GM18870 (cell line): ENCODE measurements around the gene NOD2.

Experiments
- ATAC-seq: cut with Tn5 transposase; IDR thresholded peaks from one replicate; pipeline ENCODE4 v1.9.1; 2021; ENCODE audit warnings: moderate library complexity; ENCODE audit not compliant: unreplicated experiment

NOD2 gene

DNA sequence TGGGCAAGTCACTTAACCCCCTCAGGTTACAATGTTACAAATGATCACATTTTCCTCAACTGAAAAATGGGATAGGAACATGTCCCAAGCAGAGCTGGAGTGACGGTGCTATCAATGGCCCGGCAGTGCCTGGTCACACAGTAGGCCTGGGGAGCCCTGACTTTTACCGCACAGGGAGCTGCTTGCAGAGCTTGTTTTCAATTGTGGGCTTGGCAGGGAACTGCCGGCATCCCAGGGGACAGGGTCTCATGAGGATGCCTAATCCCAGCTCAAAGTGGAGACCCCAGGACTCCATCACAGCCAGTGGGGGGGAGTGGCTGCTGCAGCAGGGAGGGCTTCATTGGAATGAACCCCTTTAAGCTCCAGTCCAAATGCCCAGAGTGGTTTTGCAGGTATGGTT, 23.7 kb upstream of the NOD2 start:
- ATAC-seq, result no peak

DNA sequence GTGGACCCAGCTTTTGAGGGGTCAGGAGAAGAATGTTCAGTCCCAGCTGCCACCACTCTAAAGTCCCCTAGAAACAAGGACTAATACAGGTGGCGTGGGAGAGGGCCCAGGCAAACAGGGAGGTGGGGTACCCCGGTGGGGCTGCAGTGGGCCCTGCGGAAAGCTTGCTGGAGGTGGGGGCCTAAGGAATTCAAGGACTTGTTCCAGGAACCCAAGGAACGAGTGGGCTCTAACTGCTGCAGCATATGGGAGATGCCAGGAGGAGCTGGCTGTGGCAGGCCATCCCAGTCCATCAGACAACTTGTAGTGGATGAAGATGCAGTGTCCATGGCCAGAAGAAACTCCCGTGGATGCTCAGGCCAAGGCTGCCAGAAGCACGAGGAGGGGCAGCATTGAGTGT, 22.9 kb upstream of the NOD2 start:
- no peak for ATAC-seq

DNA sequence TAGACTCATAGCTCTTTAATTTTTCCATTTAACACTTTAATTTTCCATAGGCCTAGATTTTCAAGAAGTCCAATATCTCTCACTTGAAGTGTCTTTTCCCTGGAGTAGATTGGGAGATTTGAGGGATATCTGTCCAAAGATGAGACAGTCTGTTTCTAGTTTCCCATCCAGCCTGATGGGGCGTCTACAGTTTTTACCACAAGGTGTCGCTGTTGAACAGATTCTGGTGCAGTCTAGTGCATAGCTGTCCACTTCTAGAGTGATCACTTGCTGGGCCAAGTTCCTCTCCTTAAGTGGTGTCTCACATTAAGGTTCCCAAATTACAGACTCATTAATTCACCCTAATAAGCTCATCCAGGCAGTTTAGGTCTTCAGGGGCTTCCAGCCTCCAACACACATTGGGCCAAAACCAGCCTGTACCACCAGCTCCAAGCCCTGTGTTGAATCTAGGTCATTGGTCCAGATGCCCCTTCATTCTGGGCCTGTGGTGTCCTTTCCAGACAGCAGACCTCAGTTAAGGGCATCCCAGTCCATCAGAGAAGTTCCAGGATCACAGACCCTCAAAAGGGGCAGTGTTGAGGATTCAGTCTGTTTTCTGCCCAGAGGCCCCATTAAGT, 21.7 kb upstream of the NOD2 start:
- no peak for ATAC-seq

DNA sequence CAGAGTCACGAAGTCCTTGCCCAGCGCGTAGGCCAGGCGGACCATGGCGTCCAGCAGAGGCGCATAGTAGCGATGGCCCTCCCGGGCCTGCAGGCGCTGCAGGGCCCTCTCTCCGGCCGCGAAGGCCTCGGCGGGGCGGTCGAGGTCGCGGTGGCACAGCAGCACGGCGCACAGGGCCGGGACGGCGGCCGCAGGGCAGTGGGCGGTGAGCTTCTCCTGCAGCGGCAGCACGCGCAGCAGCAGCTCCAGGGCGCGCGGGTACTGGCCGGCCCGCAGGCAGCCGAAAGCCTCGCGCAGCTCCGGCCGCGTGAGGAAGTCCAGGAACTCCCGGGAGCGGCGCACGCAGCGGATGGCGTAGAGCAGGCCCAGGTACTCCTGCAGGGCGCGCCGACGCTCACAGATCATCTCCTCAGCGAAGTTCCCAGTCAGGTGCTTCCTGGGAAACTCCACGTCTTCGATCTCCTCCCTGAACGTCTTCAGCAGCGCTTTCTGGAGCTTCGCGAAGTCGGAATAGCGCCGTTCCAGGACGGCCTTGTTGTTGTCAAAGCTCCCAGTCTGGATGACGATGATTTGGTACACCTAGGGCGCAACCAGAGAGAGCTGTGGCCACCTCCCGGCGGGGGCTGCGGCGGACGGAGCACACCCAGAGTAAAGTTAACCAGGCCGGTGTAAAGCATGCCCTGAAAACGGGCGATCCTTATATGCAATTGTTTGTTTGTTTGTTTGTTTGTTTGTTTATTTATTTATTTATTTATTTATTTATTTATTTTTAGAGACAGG, 19.7 kb upstream of the NOD2 start:
- no peak for ATAC-seq

DNA sequence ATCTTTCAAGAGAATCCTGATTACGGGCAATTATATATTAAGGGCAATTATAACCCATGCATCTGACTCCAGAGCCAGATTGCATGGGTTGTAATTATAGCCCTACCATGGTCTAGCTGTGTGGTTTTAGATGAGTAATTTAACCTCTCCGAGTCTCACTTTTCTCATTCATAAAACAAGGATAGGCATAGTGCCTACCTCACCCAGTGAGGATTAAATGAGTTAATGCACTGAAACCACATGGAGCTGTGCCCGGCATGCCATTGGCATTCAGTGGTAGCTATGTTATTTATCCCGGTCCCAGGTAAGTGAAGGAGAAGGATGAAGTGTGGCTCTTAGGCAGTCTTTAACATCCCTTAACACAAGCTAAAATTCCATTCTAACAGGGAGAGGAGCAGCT, 18.6 kb upstream of the NOD2 start:
- ATAC-seq, result no peak

DNA sequence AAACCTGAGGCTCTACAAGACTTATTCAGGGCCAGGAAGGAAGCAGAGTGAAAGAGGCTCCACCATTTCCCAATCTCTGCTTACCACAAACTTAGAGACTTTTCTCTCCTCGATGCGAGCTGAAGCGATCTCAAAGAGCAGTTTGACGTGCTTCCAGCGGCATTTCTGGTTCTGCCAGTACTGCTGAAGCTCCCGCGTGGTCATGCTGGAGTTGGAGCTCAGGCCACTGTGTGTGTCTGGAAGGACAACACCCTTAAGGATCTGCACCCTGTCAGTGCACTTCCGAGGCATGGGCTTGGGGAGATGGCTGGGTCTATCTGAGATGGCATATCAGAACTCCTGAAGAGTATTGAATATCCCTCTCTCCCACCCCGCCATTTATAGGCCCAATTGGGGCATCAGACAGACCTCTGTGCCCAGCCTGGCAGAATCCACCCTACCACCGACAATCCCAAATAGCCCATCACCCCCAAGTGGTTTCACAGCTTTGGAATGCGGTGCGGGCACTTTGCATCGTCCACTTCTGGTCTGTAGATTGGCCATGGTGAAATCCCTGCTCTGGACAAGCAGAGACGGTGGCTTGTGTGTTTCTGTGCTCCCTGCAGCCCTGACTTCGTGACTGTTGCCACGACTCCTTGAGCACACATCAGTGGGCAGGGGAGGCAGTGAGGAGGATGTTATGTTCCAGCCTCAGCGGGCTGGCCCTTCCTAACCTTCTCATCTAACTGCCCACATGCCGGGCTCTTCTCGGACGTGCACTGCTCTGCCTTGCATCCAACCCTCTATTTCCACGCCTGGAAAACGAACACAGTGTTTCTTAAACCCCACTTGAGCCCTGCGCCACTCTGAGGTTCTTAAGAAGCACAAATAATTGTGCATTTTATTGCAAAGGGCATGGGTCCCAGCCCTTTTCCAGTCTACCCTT, 17.5 kb upstream of the NOD2 start:
- no peak for ATAC-seq

DNA sequence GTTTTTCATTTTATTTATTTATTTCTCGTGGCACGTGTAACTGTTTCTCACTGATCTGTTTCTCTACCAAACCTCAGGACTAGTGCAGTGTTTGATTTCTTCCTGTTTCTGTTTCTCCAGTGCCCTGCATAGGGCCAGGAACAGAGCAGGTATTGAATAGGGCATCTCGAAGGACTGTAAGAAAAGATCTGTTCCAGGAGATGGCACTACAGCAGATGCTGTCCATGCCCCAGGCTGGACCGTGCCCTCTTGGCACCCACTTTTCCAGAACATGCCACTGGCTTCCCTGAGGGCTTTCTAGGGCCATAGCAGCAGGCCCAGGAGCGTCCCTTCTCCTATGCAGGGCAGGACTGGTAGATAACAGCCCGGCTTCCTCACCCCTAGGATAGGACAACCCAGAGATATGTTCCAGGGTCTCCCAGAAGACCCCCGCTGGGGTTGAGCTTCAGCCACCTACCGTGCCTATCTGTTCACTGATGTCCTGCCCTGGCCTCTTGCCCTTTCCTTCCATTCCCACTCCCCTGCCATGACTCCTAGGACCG, 16.7 kb upstream of the NOD2 start:
- ATAC-seq, result no peak

DNA sequence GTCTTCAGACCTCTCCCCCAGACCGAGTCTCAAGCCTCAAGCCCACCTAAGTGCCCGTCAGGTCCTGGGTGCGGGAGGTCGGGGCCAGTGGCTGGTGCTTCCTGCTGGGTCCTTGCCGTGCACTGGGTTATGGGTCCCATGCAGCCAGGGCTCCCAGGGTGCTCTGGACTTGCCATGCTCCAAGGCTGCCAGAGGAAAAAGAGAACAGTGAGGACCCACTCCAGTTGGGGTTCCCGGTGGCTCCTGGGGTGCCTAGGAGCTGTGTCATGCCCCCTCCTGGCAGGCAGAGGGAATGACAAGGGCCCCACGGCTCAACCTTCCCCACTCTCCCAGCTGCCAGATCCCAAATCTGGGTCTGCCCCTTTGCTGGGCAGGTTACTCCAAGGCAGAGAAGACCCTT, 16.1 kb upstream of the NOD2 start:
- no peak for ATAC-seq

DNA sequence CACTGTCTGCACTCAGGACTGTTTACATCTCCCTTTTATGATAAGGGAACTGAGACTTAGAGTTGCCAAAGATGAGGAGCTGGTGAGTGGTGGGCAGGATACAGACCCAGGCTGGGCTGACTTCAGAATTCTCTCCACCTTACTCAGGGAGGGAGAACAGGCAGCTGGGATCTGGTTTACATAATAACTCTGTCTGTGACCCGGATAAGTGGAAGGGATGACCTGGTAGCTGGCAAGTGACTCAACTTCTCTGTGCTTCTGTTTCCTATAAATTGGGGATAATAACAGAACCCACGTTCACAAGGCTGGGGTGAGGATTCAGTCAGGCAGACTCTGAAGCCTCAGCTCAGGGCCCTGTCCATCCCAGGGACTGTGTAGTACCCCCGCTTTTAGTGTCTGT, 14.9 kb upstream of the NOD2 start:
- ATAC-seq, result no peak

DNA sequence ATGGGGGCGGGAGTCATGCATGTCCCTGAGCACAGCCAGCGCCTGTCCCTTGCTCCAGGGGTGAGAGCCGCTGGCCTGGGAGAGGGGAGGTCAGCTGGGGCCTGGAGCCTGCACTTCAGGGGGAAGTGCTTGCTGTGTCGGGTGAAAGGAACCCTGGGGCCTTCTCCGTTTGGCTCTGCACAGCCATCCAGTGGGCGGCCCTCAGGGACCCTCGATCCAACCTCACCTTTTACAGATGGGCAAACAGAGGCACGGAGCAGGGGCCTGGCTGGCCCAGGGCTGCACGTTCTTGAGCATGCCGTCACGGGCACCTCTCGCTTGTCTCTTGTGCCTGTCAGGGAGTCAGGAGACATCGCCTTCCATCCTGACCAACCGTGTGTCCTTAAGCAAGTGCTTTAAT, 14.1 kb upstream of the NOD2 start:
- ATAC-seq, result no peak

DNA sequence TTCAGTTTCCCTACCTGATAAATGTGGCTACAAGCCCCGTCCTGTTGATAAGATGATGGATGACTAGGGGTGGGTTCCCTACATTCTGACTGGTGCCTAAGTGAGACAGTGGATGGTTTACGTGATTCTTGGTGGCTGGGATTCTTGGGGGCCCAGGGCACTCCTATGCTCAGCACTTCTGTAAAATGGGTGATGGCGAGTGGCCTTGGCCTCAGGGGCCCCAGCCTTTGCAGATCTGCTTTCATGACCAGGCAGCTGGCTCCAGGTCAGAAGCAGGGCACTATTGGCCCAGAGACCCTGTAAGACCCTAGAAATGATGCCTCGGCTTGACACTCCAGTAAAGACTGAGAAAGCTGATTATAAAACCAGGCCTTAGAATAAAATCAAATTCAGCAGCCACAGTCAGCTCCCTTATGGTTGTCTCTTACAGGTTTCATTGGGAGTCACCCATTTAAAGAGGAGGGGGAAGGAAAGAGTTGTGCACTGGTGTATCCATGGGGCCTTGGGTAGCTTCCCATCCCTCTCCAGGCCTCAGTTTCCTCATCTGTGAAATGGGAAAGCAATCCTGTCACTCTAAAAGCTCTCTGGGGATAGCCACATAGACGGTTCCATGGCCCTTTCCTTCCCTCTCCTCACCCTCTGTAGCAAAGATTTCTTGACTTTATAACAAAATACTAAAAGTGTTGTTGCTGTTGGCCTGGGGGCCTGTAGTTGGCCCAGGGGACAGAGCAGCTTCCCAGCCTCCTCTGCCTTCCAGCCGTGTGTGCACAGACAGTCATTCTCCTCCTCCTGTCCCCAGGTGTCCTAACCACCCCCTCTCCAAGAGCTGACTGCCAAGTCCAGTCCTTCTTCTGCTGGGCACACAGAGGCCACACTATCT, 13.5 kb upstream of the NOD2 start:
- no peak for ATAC-seq

DNA sequence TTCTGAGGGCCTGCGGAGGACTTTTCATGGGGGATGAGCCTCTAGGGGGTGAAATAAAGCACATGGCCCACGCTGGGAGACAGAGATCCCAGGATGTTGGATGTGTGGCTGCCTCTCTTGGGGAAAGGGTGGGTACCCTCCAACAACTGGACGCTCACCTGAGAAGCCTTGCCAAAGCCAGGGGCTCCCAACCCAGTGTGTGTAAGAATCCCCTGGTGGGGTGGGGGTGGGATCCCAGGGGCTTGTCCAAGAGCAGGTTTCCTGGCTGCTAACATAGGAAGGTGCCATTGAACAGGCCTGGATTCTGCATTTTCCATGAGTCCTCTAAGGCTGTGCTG, 12.9 kb upstream of the NOD2 start:
- ATAC-seq, result no peak

DNA sequence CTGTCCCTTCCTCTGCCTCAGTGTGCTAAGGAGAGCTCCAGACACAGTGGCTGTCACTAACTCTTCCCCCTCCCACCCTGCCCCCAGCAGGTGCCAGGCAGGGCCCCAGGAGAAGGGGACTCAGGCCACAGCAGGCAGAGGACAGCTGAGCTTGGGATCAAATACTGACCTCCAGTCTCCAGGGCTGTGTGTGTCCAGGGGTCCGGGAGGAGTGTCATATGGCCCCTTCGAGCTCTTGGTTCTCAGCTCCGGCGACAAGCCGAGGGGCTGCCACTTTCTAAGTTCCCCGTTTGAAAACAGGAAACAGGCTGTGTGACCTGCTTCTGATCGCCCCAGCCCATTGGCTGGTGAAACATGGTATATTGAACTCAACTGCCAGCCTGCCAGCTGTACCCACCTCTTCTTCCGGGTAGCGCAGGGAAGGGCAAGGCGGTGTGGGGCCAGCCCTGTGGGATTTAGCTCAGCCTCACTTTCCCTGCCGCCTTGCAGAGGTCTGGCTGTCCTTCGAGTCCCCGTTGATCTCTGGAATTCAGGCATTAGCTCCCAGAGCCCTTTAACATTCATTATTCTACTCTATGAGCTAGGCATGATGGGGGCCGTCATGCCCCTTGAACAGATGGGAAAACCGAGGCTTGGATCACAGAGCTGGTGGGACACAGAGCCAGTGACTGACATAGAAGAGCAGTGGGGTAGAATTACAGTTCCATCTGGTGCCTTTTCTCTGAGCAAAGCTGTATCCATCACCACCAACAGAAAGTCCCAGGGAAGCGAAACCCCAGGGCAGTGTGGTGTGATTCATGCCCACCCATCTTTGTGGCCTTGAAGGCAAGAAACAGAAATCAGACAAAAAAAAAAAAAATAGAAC, 12.2 kb upstream of the NOD2 start, which contains the start of gene SNX20:
Gene SNX20, minus strand, starts transcription at position 292 of the 865 bp plus-strand sequence. CDS start 3,786 bp downstream, outside the sequence.
- peak; percentile 48 for ATAC-seq

DNA sequence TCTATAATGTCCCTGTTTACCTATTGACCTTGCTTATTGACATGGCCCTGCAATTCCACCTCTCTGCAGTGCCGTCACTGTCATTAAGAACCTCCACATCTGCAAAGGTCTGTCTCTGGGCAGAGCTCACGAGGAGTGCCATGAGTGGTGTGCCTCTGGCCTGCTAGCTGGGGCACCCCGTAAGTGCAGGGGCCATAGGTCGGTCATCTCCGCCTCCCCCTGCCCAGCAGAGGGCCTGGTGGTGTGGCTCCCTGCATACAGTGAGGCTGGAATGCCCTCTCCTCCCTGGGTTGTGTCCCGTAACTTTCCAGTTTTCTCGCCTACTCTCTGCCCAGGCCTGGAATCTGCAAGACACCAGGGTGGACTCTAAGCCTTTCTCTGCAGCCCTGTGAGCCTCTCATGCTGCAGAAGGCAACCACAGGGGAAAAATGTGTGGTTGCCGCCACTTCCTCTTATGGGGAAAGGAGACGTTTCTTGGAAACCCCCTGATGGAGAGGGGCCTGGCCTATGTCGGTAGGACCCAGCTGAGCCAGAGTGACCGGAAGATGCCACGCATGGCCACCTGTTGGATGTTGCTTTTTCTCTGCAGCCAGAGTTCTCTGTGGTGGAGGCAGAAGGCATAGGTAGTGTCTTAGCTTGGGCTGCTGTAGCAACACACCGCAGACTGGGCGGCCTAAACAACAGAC, 9.6 kb upstream of the NOD2 start:
- ATAC-seq, result peak; percentile 60

DNA sequence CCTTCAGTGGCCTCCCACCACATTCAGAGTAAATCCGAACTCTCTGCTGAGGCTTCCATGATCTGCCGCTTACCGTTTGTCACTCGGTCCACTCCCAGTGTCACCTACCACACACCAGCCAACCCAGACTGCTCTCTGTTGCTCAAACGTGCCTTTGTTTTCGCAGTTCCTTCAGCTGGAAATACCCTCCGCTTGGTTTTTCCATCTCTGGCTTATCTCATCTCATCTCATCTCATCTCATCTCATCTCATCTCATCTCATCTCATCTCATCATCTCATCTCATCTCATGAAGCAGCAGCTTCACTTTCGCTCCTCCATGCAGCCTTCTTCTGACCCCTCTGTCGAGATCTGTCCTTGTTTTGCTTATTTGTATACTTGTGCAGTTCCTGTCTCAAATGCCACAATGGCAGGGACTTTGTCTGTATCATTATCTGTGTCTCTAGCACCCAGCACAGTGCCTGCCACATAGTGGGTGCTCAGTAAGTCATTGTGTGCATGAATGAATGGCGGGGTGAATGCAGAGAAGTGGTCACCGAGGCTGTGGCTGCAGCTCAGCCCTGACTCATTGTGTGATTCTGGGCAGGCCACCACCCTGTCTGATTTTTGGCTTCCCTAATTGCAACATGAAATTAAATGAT, 8.5 kb upstream of the NOD2 start:
- ATAC-seq, result no peak

DNA sequence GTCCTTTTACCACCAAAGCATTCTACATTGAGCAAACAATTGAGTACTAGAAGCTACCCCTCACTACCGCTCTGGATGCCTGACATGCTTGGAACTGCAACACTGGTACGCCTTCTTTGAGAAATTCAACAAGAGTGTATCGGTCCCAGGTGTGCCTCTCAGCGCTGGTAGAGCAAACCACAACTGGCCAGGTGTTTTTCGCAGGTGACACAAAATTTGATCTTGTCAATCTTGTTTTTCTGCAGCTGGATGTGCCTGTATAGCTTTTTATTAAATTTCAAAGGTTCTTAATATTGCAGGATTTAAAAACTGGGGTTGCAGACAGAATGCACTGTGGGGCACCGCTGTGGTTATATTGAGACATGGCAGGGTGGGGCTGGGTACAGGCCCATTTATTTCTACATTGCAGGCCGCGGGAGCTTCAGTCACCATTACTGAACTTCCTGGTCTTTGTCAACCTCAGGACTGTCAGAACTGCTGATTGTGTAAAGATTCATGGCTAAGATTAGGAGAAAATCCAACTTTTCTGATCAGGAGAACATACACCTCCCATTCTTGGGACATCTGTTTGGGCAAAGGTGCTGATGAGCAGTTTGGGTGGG, 7.8 kb upstream of the NOD2 start:
- no peak for ATAC-seq

DNA sequence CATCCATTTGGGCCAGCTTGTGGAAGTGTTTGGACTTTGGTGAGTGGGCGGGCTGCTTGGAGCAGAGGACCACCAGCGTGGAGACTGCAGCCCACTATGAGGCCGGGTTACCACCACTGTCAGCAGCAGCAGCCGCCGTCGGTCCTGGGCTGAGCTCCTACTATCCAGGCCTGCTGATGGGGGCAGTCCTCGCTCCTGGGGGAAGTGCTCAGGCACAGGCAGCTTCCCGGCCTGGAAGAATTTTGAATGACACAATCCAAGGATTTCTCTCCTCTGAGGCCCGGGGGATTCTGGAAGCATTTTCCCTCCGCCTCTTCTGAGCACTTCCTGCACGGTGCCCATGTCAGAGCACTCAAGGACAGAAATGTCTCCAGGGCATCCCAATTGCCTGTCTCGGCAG, 5.3 kb upstream of the NOD2 start:
- ATAC-seq, result no peak

DNA sequence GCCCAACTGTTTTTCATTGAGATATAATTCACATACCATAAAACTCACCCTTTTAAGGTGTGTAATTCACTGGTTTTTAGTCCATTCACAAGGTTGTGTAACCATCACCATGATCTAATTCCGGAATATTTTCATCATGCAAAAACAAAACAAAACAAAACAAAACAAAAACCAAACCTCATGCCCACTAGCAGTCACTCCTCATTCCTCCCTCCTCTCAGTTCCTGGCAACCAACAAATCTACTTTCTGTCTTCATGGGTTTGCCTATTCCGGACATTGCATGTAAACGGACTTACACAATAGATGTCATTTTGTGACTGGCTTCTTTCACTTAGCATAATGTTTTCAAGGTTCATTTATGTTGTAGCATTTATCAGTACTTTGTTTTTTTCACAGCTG, 4.5 kb upstream of the NOD2 start:
- no peak for ATAC-seq
